Measurements from ENCODE around the gene OR5K1. TPM values are rescaled to one million over a fixed set of nuclear protein-coding genes. Genes with fewer than 3 reads are reported as not detected.

Gene OR5K1
- total RNA-seq, 2 experiments from 2014 or later = not detected

Other genes with a start within 250 kb of the OR5K1 start
- not detected in 2 replicates for gene OR5H6, start 199.0 kb upstream of the OR5K1 start, total RNA-seq (2014; rRNA removed; shearing (Covaris generic))
- not detected in 2 replicates for gene OR5H6, start 199.0 kb upstream of the OR5K1 start, total RNA-seq (2022)
- gene OR5H2, start 180.7 kb upstream of the OR5K1 start, total RNA-seq (2014; rRNA removed; shearing (Covaris generic)) = not detected in 2 replicates
- gene OR5H2, start 180.7 kb upstream of the OR5K1 start, total RNA-seq (2022) = not detected in 2 replicates
- not detected in 2 replicates for gene OR5K4, start 109.3 kb upstream of the OR5K1 start, total RNA-seq (2014; rRNA removed; shearing (Covaris generic))
- gene OR5K4, start 109.3 kb upstream of the OR5K1 start, total RNA-seq (2022) = not detected in 2 replicates
- not detected in 2 replicates for gene OR5K3, start 72.5 kb upstream of the OR5K1 start, total RNA-seq (2014; rRNA removed; shearing (Covaris generic))
- gene OR5K3, start 72.5 kb upstream of the OR5K1 start, total RNA-seq (2022) = not detected in 2 replicates
- gene OR5K2, start 34.5 kb downstream of the OR5K1 start, total RNA-seq (2014; rRNA removed; shearing (Covaris generic)) = not detected in 2 replicates
- not detected in 2 replicates for gene OR5K2, start 34.5 kb downstream of the OR5K1 start, total RNA-seq (2022)
- gene CLDND1, start 59.7 kb downstream of the OR5K1 start, total RNA-seq (2014; rRNA removed; shearing (Covaris generic)) = 70.7 and 78.0 TPM in 2 replicates
- 80.4 and 87.8 TPM in 2 replicates for gene CLDND1, start 59.7 kb downstream of the OR5K1 start, total RNA-seq (2022)
- 18.8 and 32.0 TPM in 2 replicates for gene GPR15, start 68.8 kb downstream of the OR5K1 start, total RNA-seq (2014; rRNA removed; shearing (Covaris generic))
- 29.8 and 42.6 TPM in 2 replicates for gene GPR15, start 68.8 kb downstream of the OR5K1 start, total RNA-seq (2022)
- 14.7 and 16.4 TPM in 2 replicates for gene CPOX, start 130.4 kb downstream of the OR5K1 start, total RNA-seq (2014; rRNA removed; shearing (Covaris generic))
- gene CPOX, start 130.4 kb downstream of the OR5K1 start, total RNA-seq (2022) = 8.8 and 10.1 TPM in 2 replicates